ENCODE measurements around the gene NR1D2. TPM values are rescaled to one million over a fixed set of nuclear protein-coding genes. Genes with fewer than 3 reads are reported as not detected.

Gene NR1D2
- total RNA-seq, 1 experiment from 2014 or later = 9.5 TPM

- DNase-seq (ENCODE audit: low read depth, low spot score) (no peak), ATAC-seq (no peak)
- H3K36me3 ChIP-seq (ENCODE audit: control insufficient read depth, insufficient read depth, low read length) = peaks cover 13% of the 10 kb centered on the region
- H3K4me3 ChIP-seq (ENCODE audit: low read depth in 2 of 2, low read length in 2 of 2) = no peak overlapping the region
- H3K9me3 ChIP-seq (ENCODE audit: control insufficient read depth, insufficient read depth, low read depth, low read length) = no peaks in the 10 kb centered on the region
- BruUV-seq (replicated peaks) = no TSS peak
- POLR2A ChIA-PET = no interaction called here
- TF ChIP-seq TCF7L2 (IDR thresholded peaks at IDR 0.05; ENCODE audit: low read depth, low read length) = no peak
- no peak for TF ChIP-seq SIN3A (IDR thresholded peaks at IDR 0.05; ENCODE audit: borderline replicate concordance, insufficient read depth, low read depth, low read length)
- TF ChIP-seq, protein P1, sequence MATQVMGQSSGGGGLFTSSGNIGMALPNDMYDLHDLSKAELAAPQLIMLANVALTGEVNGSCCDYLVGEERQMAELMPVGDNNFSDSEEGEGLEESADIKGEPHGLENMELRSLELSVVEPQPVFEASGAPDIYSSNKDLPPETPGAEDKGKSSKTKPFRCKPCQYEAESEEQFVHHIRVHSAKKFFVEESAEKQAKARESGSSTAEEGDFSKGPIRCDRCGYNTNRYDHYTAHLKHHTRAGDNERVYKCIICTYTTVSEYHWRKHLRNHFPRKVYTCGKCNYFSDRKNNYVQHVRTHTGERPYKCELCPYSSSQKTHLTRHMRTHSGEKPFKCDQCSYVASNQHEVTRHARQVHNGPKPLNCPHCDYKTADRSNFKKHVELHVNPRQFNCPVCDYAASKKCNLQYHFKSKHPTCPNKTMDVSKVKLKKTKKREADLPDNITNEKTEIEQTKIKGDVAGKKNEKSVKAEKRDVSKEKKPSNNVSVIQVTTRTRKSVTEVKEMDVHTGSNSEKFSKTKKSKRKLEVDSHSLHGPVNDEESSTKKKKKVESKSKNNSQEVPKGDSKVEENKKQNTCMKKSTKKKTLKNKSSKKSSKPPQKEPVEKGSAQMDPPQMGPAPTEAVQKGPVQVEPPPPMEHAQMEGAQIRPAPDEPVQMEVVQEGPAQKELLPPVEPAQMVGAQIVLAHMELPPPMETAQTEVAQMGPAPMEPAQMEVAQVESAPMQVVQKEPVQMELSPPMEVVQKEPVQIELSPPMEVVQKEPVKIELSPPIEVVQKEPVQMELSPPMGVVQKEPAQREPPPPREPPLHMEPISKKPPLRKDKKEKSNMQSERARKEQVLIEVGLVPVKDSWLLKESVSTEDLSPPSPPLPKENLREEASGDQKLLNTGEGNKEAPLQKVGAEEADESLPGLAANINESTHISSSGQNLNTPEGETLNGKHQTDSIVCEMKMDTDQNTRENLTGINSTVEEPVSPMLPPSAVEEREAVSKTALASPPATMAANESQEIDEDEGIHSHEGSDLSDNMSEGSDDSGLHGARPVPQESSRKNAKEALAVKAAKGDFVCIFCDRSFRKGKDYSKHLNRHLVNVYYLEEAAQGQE (IDR thresholded peaks at IDR 0.05; ENCODE audit: insufficient read depth in 1 of 2, low read depth in 2 of 2, low read length in 1 of 2) = no peak
- no peak for TF ChIP-seq POLR2AphosphoS5 (IDR thresholded peaks at IDR 0.05; ENCODE audit: low read depth, low read length)
- no peaks in the 10 kb centered on the region for H3K27me3 ChIP-seq (ENCODE audit: control insufficient read depth, insufficient read depth, low read length)
- in situ Hi-C loops (cut with HindIII; ENCODE audit: low pct_unique_long_range_greater_than_20kb, low sequenced_read_pairs) = no loop called here
- intact Hi-C loops (cut with micrococcal nuclease; ENCODE audit: unreplicated experiment) = no loop called here
- peak overlapping the region; percentile 12; the same call in 1 of the 2 replicates for H3K27ac ChIP-seq (ENCODE audit: low read length)
- peaks cover 19% of the 10 kb centered on the region for H3K4me1 ChIP-seq (ENCODE audit: control insufficient read depth, insufficient read depth, low read length)
- CTCF ChIA-PET = no interaction called here
These were observed 31.0 kb upstream of the NR1D2 start for GRCh38 chr3:23913873-23914743.

DNA sequence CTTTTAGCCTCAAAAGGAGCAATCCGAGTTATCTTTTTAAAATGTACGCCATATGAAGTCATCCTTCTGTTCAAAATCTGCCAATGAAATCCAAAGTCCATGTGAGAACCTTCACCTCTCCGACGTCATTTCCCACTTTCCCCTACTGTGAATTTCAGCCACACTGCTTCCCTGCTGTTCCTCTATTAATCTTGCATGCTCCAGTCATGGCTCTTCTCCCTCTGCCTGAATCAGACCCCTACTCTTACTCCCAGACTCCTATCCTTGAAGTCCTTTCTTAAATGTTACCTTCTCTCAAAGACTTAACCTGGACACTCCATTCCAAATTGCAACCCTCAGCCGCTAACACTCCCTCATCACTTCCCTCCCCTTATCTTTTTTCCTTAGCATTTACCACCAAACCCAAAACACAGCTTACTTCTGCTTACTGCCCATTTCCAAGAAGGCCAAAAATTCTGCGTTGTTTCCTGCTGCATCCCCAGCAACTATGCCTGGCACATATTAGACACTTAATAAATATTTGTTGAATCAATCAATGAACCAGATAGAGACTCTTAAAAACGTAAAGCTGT lies 29.5 kb upstream of the NR1D2 start:
- ATAC-seq = no peak
- H3K27ac ChIP-seq (ENCODE audit: low read length) = peak overlapping the region; percentile 84
- in situ Hi-C loops (cut with HindIII; ENCODE audit: low pct_unique_long_range_greater_than_20kb, low sequenced_read_pairs) (no loop called here), intact Hi-C loops (cut with micrococcal nuclease; ENCODE audit: unreplicated experiment) (no loop called here)
- no TSS peak for BruUV-seq (replicated peaks)
- no peaks in the 10 kb centered on the region for H3K27me3 ChIP-seq (ENCODE audit: control insufficient read depth, insufficient read depth, low read length)
- ChIA-PET CTCF (interaction anchor here (0.6 kb wide), 1 partner anchor 8 kb away, joined by 3 read pairs; no protein-coding TSS in a partner anchor), POLR2A (no interaction called here)
- no peaks in the 10 kb centered on the region for H3K9me3 ChIP-seq (ENCODE audit: control insufficient read depth, insufficient read depth, low read depth, low read length)
- H3K4me1 ChIP-seq (ENCODE audit: control insufficient read depth, insufficient read depth, low read length) = peaks cover 24% of the 10 kb centered on the region
- TF ChIP-seq POLR2AphosphoS5 (IDR thresholded peaks at IDR 0.05; ENCODE audit: low read depth, low read length) (no peak), SIN3A (IDR thresholded peaks at IDR 0.05; ENCODE audit: borderline replicate concordance, insufficient read depth, low read depth, low read length) (no peak), TCF7L2 (IDR thresholded peaks at IDR 0.05; ENCODE audit: low read depth, low read length) (no peak), CTCF (IDR thresholded peaks at IDR 0.05) (no peak)
- TF ChIP-seq, protein P1 (IDR thresholded peaks at IDR 0.05; ENCODE audit: insufficient read depth in 1 of 2, low read depth in 2 of 2, low read length in 1 of 2) = no peak
- H3K4me3 ChIP-seq (ENCODE audit: low read depth in 2 of 2, low read length in 2 of 2) = peak overlapping the region; percentile 92 to 95
- peaks cover 24% of the 10 kb centered on the region for H3K36me3 ChIP-seq (ENCODE audit: control insufficient read depth, insufficient read depth, low read length)
- DNase-seq (ENCODE audit: low read depth, low spot score) = no peak
